ENCODE results near the gene SIX5. TPM values are rescaled to one million over a fixed set of nuclear protein-coding genes. Genes with fewer than 3 reads are reported as not detected.

SIX5 gene
- total RNA-seq, 2 experiments from 2014 or later, result 9.4 to 15.2 TPM

DNA sequence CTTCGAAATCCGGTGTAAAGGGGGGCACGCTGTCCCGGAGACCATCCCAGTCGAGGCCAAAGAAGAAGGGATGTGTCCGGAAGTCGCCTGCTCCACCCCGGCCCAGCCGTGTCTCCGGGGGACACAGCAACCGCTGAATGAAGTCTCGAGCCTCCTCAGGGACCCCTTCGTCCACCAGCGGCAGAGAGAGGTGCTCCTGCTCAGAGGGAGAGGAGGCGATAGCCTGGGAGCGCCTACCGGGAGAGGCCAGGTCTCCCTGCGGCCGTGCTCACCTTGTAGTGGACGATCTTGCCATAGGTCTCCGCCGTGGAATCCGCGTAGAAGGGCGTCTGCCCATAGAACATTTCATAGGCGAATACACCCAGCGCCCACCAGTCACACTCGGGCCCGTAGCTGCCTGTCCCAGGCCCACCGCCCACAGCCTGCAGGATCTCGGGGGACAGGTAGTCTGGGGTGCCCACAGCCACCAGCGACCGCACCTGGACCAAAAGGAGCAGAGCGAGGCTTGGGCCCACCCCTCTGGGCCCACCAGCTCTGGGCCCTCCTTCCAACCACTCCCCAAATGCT, 8.4 kb upstream of the SIX5 start:
- TF ChIP-seq, protein P1, sequence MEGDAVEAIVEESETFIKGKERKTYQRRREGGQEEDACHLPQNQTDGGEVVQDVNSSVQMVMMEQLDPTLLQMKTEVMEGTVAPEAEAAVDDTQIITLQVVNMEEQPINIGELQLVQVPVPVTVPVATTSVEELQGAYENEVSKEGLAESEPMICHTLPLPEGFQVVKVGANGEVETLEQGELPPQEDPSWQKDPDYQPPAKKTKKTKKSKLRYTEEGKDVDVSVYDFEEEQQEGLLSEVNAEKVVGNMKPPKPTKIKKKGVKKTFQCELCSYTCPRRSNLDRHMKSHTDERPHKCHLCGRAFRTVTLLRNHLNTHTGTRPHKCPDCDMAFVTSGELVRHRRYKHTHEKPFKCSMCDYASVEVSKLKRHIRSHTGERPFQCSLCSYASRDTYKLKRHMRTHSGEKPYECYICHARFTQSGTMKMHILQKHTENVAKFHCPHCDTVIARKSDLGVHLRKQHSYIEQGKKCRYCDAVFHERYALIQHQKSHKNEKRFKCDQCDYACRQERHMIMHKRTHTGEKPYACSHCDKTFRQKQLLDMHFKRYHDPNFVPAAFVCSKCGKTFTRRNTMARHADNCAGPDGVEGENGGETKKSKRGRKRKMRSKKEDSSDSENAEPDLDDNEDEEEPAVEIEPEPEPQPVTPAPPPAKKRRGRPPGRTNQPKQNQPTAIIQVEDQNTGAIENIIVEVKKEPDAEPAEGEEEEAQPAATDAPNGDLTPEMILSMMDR (conservative IDR thresholded peaks at IDR 0.05; ENCODE audit: low read length), result no peak
- no peak for TF ChIP-seq EZH2phosphoT487 (IDR thresholded peaks at IDR 0.05; ENCODE audit: borderline replicate concordance, low read depth, low read length)
- POLR2A ChIA-PET, result no interaction called here

DNA sequence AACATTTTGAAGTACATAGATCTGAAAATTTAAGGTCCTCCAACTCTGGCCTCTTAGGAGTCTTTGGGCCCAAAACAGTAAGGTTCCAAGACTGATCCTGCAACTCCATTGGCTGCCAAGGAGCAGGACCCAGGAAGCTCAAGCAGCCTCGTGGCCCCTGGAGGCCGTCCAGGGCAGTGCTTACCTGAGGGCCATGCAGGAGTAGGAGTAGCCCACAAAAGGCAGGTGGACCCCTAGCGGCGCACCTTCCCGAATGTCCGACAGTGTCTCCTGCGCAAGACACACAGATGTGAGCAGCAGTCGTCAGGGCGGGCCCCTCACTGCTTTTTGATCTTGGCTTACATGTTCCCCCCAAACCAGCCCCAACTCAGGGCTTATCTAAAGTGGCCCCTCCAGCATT, 5.7 kb upstream of the SIX5 start:
- ChIA-PET POLR2A (no interaction called here), CTCF (ENCODE audit: unreplicated experiment) (no interaction called here)
- H3K4me3 ChIP-seq (ENCODE audit: low read depth, low read length, poor library complexity, severe bottlenecking), result no peak overlapping the region
- intact Hi-C loops (cut with micrococcal nuclease; ENCODE audit: unreplicated experiment), result loop anchor here (5.0 kb wide), 1 partner anchor 82 kb away; the partner anchor contains the start of genes QPCTL and SNRPD2
- no TSS peak for BruUV-seq (replicated peaks)
- H3K4me2 ChIP-seq (ENCODE audit: low read length), result no peak overlapping the region
- peaks cover 7% of the 10 kb centered on the region; the same call in 1 of the 2 replicates for H3K36me3 ChIP-seq (ENCODE audit: insufficient read depth, low read length)
- no peaks in the 10 kb centered on the region for H3K79me2 ChIP-seq (ENCODE audit: insufficient read depth, low read depth, low read length)
- no peaks in the 10 kb centered on the region for H3K9me2 ChIP-seq (ENCODE audit: insufficient read depth, low read length)
- peaks cover 34% of the 10 kb centered on the region for H3K4me1 ChIP-seq (ENCODE audit: insufficient read depth, low read length, poor library complexity, severe bottlenecking)
- H2AFZ ChIP-seq (ENCODE audit: low read length), result no peak overlapping the region
- no peak overlapping the region for H3K27ac ChIP-seq (ENCODE audit: low read depth, low read length, poor library complexity, severe bottlenecking)
- no peak for DNase-seq (ENCODE audit: low spot score)
- H4K20me1 ChIP-seq (ENCODE audit: insufficient read depth, low read length), result no peaks in the 10 kb centered on the region
- H3K9me3 ChIP-seq (ENCODE audit: low read length), result no peaks in the 10 kb centered on the region
- TF ChIP-seq EZH2phosphoT487 (IDR thresholded peaks at IDR 0.05; ENCODE audit: borderline replicate concordance, low read depth, low read length), result no peak
- TF ChIP-seq, protein P1 (conservative IDR thresholded peaks at IDR 0.05; ENCODE audit: low read length), result no peak

More for the DNA sequence above, 8.4 kb upstream of the SIX5 start:
- CTCF ChIA-PET (ENCODE audit: unreplicated experiment), result no interaction called here
- Histone ChIP-seq H3K27ac (ENCODE audit: low read depth, low read length, poor library complexity, severe bottlenecking) (no peak overlapping the region), H3K9me2 (ENCODE audit: insufficient read depth, low read length) (no peaks in the 10 kb centered on the region), H3K4me3 (ENCODE audit: low read depth, low read length, poor library complexity, severe bottlenecking) (no peak overlapping the region), H4K20me1 (ENCODE audit: insufficient read depth, low read length) (no peaks in the 10 kb centered on the region; the same call in 1 of the 2 replicates), H3K79me2 (ENCODE audit: insufficient read depth, low read depth, low read length) (no peaks in the 10 kb centered on the region), H3K4me1 (ENCODE audit: insufficient read depth, low read length, poor library complexity, severe bottlenecking) (peaks cover 25% of the 10 kb centered on the region), H3K9me3 (ENCODE audit: low read length) (no peaks in the 10 kb centered on the region), H2AFZ (ENCODE audit: low read length) (no peak overlapping the region), H3K4me2 (ENCODE audit: low read length) (no peak overlapping the region), H3K36me3 (ENCODE audit: insufficient read depth, low read length) (peaks cover 7% of the 10 kb centered on the region; the same call in 1 of the 2 replicates)
- intact Hi-C loops (cut with micrococcal nuclease; ENCODE audit: unreplicated experiment), result no loop called here
- no TSS peak for BruUV-seq (replicated peaks)
- DNase-seq (ENCODE audit: low spot score), result no peak

DNA sequence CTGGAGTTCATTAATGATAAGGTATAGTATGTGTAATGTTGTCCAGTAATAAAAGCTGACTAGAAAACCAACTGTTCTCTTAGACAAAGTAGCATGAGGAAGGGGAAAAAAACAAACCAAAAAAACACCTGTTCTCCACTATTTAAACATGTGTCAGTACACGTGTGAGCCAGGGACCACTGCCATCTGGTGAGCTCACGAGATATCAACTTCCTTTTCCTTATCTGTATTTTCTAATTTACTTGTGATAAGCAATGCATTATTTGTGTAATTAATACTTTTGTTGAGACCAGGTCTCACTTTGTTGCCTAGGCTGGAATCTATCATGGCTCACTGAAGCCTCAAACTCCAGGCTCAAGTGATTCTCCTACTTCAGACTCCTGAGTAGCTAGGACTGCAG, 4.3 kb upstream of the SIX5 start:
- DNase-seq (ENCODE audit: low spot score), result peak; percentile 54
- Histone ChIP-seq H4K20me1 (ENCODE audit: insufficient read depth, low read length) (no peaks in the 10 kb centered on the region), H3K36me3 (ENCODE audit: insufficient read depth, low read length) (peaks cover 7% of the 10 kb centered on the region; the same call in 1 of the 2 replicates), H3K9me2 (ENCODE audit: insufficient read depth, low read length) (no peaks in the 10 kb centered on the region), H3K79me2 (ENCODE audit: insufficient read depth, low read depth, low read length) (no peaks in the 10 kb centered on the region), H3K9me3 (ENCODE audit: low read length) (no peaks in the 10 kb centered on the region), H3K4me3 (ENCODE audit: low read depth, low read length, poor library complexity, severe bottlenecking) (no peak overlapping the region), H3K4me1 (ENCODE audit: insufficient read depth, low read length, poor library complexity, severe bottlenecking) (peaks cover 26% of the 10 kb centered on the region), H2AFZ (ENCODE audit: low read length) (no peak overlapping the region), H3K27ac (ENCODE audit: low read depth, low read length, poor library complexity, severe bottlenecking) (peak overlapping the region; percentile 26), H3K4me2 (ENCODE audit: low read length) (0 out of 2 replicates have a peak overlapping the region, but pooled peaks have one; percentile 3)
- CTCF ChIA-PET (ENCODE audit: unreplicated experiment), result no interaction called here
- no peak for TF ChIP-seq EZH2phosphoT487 (IDR thresholded peaks at IDR 0.05; ENCODE audit: borderline replicate concordance, low read depth, low read length)
- TF ChIP-seq, protein P1 (conservative IDR thresholded peaks at IDR 0.05; ENCODE audit: low read length), result 0 out of 2 replicates have a peak, but pooled peaks have one; percentile 24
- intact Hi-C loops (cut with micrococcal nuclease; ENCODE audit: unreplicated experiment), result loop anchor here (5.0 kb wide), 1 partner anchor 81 kb away; the partner anchor contains the start of genes QPCTL and SNRPD2
- no TSS peak for BruUV-seq (replicated peaks)
- POLR2A ChIA-PET, result interaction anchor here (0.6 kb wide), 1 partner anchor 26 kb away, joined by 4 read pairs; no protein-coding TSS in a partner anchor
